Daoy (cell line): ENCODE measurements around the gene STARD8. TPM values are rescaled to one million over a fixed set of nuclear protein-coding genes. Genes with fewer than 3 reads are reported as not detected.
"Not testable (repeated sequence)": the region's sequence is repeated elsewhere in the genome, so short reads cannot be mapped to it uniquely, and the experiment has no call there.

Experiments used
- DNase-seq: peaks from one replicate; pipeline ENCODE4 v3.0.0-alpha.2; 2015; ENCODE audit warnings: low read depth
- total RNA-seq: library from RNA; depleted of rRNA; stranded (reverse); fragments of >200 nt; shearing (Covaris generic); gene quantifications from 2 replicates; pipeline ENCODE4 v1.2.3, GENCODE V29; 2014; rRNA removed

Gene STARD8, protein sequence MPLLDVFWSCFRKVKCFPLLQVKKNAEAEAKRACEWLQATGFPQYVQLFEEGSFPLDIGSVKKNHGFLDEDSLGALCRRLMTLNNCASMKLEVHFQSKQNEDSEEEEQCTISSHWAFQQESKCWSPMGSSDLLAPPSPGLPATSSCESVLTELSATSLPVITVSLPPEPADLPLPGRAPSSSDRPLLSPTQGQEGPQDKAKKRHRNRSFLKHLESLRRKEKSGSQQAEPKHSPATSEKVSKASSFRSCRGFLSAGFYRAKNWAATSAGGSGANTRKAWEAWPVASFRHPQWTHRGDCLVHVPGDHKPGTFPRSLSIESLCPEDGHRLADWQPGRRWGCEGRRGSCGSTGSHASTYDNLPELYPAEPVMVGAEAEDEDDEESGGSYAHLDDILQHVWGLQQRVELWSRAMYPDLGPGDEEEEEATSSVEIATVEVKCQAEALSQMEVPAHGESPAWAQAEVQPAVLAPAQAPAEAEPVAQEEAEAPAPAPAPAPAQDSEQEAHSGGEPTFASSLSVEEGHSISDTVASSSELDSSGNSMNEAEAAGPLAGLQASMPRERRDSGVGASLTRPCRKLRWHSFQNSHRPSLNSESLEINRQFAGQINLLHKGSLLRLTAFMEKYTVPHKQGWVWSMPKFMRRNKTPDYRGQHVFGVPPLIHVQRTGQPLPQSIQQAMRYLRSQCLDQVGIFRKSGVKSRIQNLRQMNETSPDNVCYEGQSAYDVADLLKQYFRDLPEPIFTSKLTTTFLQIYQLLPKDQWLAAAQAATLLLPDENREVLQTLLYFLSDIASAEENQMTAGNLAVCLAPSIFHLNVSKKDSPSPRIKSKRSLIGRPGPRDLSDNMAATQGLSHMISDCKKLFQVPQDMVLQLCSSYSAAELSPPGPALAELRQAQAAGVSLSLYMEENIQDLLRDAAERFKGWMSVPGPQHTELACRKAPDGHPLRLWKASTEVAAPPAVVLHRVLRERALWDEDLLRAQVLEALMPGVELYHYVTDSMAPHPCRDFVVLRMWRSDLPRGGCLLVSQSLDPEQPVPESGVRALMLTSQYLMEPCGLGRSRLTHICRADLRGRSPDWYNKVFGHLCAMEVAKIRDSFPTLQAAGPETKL
- 3.4 and 3.8 TPM in 2 replicates for total RNA-seq

DNA sequence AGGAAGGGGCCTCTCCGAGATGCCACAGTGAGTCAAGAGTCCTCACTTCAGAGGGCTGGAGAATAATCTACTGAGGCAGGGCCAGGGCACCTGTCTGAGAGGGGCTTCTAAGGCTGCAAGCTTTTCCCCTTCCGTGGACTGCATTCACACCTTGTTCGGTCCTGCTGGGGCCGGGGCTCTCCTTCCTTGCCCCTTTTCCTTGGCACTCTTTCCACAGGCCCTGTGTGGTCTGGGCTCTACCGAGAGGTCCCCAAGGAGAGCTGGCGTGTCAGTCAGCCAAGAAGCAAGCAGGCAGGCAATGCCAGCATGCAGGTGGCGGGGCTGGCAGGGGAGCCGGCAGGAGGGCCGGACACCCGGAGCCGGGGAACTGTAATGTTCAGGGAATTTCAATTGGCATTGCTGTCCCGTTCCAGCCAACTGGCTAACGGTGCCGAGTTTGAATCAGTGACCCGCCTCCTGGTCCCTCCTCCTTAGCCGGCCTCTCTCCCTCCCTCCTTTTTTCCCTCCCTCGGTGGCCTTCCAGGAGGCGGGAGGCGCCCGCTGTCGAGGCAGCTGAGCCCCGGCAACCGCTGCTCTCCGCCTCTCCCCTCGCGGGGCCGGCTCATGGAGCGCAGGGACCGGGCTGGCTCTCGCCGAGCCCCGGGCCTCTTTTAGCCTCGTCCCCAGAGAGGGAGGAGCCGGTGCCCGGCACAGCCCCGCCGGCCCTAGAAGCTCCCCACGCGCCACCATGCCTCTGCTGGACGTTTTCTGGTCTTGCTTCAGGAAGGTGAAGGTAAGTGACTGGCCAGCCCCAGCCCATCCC, at the start of gene STARD8:
Gene STARD8, plus strand, starts transcription at position 511 of the 802 bp plus-strand sequence. Its CDS starts 217 bp downstream, at position 728.
- peak; percentile 73 for DNase-seq

DNA sequence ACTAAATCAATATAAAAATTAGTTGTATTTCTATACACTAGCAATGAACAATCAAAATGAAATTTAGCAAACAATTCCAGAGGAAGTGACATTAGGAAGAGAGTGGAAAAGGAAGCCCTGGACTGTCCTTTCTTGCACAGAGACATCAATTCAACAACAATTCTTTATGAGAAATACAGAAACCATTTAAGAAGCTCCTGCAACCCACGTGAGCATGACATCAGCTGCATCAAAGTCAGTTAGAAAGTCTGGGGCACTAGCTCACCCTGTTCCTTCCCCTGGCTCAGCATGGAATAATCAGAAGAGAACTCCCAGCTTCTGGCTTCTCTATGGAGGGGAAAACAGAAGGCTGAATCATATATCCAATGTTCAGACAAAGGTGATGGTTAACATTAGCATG, 48.6 kb upstream of the STARD8 start:
- no peak for DNase-seq

DNA sequence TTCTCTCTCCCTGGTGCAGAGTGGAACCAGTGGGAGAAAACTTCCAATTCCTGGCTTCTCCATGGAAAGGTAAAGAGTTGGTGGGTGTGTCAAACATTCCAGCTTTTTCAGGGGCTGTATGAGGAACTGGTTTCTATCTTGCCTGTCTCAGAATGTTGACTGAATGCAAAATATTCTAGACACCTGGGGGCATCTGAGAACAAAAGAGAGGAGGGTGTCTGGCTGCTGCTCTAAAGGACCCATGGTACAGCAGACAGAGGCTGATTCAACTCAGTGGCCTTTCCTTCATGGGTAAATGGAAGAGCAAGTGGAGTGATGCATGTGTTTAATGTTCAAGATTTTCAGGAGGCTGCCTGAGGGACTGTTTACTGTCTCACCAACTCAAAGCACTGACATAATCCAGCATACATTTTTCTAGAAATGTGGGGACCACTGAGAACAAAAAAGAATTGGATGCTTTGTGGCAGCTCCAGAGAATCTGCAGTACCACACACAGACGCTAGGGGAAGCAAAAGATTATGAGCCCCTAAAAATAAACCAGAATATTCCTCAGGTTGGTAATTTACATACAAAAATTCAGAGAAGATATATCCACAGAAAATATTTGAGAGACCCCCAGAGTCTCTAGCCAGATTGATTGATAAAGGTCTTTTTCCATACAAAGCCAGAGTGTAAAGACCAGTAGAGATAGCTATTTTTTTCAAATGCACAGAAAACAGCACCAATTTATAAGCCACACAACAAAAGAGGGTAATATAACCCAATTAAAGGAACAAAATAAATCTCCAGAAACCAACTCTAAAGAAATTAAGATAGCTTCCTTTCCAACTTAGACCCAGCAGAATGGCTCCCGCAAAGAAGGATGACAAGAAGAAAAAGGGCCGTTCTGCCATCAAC, 48.0 kb upstream of the STARD8 start:
- no peak for DNase-seq

DNA sequence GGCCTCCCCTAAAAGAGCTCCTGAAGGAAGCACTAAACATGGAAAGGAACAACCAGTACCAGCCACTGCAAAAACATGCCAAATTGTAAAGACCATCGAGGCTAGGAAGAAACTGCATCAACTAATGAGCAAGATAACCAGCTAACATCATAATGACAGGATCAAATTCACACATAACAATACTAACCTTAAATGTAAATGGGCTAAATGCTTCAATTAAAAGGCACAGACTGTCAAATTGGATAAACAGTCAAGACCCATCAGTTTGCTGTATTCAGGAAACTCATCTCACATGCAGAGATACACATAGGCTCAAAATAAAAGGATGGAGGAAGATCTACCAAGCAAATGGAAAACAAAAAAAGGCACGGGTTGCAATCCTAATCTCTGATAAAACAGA, 43.2 kb upstream of the STARD8 start:
- DNase-seq: not testable (repeated sequence)

DNA sequence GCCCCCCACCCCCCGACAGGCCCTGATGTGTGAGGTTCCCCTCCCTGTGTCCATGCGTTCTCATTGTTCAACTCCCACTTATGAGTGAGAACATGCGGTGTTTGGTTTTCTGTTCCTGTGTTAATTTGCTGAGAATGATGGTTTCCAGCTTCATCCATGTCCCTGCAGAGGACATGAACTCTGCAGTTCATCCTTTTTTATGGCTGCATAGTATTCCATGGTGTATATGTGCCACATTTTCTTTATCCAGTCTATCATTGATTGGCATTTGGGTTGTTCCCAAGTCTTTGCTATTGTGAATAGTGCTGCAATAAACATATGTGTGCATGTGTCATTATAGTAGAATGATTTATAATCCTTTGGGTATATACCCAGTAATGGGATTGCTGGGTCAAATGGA, 32.7 kb upstream of the STARD8 start:
- not testable (repeated sequence) for DNase-seq

DNA sequence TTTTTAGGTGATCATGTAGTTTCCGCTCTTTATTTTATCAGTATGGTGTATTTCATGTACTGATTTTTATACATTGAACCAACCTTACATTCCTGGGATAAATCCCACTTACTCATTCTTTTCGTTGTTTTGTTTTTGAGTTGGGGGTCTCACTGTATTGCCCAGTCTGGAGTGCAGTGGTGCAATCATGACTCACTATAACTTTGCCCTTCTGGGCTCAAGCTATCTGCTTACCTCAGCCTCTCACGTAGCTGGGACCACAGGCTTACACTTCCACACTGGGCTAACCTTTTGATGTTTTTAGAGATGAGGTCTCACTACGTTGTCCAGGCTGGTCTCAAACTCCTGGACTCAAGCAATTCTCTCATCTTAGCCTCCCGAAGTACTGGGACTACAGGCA, 19.5 kb upstream of the STARD8 start:
- DNase-seq: no peak

DNA sequence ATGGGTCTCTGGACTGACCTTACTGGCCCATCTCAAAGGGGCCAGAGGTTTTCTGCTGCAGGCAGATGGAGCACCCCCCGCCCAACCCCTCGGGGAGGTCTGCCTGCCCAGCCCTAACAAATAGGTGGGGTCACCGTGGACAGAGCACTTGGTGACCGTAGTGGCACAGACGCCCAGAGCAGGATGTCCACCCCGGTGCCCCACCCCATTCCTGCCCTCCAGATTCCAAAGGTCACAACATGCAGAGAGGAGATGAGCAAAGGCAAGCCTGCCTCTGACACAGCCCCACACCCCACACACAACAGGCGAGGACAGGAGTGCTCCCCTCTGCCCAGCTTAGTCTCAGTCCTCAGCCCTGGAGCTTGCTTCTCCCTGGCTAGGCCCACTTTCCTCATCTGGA, 17.5 kb upstream of the STARD8 start:
- DNase-seq: not testable (repeated sequence)

DNA sequence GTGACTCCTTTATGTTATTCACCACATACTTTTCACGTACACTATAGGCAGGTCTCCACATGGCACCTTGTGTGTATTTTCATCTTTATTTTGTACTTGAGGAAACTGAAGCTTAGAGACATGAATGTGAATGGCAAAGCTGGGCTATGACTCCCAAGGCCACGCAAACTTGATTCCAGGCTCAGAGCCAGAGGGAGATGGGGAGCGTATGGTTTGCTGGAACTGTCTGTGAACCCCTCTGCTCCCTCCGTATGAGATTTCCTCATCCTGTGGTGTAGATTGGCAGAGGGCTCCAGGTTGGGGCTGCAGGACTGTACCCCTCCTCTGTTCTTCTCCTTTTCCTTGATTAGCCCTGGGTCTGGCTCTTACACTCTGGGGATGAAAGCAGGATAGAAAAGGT, 16.1 kb upstream of the STARD8 start:
- DNase-seq: no peak

DNA sequence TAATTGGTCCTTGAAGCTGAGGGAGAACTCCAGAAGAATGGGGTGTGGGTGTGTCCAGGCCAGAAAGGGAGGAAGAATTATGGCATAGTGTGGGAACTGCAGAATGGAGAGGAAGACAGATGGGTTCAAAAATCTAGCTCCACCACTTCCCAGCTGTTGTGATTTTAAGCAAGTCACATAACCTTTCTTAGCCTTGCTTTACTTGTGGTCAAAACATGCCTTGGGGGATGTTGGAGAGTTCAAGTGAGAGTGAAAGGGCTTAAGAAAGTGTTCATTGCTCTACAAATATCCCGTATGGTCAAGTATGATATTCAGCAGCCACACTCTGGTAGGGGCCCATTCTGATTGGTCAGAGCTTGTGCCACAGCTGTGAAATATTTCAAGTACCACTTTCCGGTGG, 15.0 kb upstream of the STARD8 start:
- no peak for DNase-seq

DNA sequence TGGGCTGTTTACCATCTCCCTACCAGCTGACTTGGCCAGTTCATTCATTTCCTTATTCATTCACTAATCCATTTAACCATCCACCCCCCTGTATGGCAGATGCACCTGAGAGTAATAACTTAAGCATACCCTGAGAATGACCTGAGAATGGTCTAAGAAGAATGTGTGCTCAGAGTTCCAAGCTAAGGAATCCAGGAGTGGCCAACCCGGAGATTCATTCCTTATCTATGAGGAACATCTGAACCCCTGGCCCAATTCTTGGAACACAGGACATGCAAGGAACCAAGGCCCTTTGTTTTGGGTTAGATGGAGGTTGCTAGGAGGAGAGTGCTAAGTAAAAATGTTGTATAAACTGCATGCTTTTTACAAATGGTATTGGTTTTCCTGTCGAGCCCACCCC, 13.5 kb upstream of the STARD8 start:
- DNase-seq: no peak

DNA sequence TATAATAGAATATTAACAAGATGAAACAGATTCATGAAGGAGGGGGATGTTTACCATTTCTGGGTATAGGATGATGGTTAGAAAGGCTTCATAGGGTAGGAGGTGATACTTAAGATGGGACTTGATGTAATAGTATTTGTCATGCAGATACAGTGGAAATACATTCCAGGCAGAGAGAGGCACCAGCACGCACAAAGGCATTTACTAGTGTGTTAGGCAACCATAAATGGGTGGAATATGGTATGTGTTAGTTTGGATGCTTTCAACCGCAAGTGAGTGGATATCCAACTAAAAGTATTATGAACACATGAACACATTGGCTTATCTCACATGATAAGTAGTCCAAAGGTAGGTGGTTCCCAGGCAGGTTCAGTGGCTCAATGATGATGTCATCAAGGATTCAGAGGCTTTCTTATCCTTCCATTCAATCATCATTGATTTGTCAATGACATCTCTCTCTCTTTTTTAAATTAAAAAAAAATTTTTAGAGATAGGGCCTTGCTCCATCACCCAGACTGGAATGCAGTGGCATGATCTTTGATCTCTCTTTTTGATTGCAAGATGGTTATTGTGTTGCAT, 12.7 kb upstream of the STARD8 start:
- DNase-seq: no peak

DNA sequence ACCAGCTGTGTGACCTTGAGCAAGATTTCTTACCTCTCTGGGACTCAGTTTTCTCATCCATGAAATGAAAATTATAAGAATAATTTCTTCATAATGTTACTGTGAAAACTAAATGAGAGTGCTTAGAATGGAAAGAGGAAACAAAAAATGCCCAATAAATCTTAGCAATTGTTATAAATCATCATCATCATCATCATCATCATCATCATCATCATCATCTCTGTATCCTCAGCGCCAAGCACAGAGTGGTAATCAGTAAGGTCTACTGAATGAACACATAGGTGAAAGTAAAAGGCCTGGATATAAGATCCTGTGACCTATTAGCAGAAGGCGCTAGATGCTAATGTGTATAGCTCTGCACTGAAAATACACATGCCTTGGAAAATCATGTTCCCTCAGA, 6.8 kb upstream of the STARD8 start:
- DNase-seq: no peak

DNA sequence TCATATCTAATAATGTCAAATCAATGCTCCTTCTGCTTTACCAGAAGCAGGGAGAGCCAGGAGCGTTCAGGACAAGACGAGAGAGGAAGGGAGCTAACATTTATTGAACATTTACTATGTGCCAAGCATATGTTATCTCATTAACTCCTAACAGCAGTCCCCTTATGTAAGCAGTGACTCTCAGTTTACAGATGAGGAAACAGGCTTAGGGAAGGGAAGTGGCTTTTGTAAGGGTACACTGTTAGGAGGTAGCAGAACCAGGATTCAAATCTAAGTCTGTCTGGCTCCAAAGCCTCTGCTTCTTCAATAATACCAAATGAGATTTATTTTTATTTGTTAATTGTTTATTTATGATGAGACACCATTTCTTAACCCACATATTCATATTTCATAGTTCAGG, 2.6 kb upstream of the STARD8 start:
- no peak for DNase-seq

DNA sequence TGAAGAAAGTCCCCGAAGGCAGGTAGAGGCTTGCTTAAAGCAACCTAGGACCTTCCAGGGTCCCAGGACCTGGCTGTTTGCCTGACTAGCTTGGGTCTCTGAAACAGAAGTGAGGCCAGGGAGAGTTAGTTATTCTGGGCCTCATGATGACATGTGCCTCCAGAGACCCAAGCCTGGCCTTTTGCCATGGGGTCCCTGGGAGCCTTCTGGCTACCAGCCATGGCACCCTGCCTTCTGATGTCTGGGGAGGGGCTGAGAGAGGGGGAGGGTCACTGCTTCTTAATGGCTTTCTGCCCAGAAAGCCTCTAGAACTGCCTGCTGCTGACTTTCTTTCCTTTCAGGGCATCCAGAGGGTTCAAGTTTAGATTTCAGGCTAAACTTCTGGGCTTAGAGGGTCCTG, 1.0 kb upstream of the STARD8 start:
- no peak for DNase-seq

DNA sequence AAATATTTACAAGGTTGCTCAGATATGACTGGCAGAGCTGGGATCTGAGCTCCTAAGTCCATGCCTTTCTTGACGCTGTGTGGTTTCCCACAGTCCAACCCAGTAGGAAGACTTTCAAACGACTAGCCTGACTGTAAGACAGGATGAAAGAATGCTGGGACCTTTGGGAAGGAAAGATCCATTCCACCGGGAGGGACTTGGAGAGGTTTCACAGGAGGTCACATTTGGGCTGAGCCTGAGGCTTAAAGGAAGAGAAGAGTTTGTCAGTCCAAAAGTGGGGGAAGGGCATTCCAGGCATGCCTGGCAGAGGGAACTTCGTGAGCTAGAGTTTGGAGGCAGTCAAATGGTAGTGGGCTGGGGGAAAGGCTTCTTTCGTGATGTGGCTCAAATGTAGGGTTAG, 1.5 kb downstream of the STARD8 start:
- DNase-seq: no peak

DNA sequence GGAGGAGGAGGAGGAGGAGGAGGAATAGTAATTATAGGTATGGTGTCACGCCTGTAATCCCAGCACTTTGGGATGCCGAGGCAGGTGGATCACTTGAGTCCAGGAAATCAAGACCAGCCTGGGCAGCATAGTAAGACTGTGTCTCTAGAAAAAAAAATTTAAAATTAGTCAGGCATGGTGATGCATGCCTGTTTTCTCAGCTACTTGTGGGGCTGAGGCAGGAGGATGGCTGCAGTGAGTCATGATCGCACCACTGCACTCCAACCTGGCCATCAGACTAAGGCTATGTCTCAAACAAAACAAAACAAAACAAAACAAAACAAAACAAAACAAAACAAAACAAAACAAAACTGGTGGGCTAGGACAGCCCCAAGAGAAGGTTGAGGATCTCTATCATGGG, 3.0 kb downstream of the STARD8 start:
- DNase-seq: peak; percentile 46

DNA sequence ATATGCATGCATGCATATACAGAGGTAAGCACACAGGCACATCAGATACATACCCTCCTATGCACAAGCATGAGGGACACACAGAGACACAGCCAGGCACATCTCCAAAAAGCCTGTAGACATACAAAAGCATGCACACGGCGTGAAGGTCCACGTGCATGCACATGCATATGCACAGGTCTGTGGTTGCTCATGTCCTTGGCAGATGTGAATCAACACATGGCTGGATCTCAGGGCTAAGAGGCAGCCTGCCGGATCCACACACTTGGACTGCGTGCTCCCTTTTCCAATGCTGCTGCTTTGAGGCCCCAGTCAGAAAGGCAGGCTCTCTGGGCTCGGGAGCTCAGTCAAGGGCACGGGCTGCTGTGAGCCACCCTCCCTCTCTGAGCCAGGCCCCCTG, 3.6 kb downstream of the STARD8 start:
- DNase-seq: no peak

DNA sequence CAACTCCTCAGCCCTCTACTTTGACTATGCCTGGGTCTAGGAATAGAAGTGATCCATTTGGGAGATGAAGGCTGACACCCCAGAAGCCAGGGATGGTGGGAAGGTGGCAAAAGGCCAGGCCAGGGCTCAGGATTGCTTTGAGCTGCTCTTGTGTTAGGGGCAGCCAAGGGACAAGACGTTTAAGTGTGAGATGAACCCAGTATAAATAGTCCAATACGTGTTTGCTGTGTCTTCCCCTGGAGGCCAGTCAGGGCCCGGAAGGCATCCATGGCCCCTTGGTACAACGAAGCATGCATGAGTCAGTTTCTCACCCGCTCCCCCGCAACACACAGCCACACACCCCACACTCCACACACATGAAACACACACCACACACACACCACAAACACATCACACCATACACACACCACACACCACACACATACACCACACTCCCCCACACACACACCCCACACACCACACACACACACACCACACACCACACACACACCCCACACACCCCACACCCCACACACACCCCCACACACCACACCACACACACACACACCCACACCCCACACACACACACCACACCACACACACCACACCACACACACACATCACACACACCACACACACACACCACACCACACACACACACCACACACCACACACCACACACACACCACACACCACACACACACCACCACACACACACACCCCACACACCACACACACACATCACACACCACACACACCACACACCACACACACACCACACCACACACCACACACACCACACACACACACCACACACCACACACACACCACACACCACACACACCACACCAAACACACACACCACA, 5.1 kb downstream of the STARD8 start:
- DNase-seq: peak; percentile 24

DNA sequence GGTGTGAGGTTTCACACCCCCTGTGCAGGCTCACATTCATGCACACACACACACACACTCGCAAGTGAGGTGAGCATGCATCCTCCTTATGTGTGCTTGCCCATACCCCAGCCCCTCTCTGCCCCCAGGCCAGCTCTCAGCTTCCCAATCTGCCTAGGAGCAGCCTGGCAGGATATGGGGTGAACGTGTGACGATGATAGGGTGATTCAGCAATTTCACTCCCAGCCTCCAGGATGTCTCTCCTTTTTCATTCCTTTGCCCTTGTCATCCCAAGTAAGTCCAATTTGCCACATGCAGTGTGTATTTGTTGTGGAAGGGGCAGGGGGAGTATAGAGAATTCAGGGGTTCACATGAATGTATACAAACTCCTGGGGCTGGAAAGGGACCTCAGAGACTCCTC, 7.2 kb downstream of the STARD8 start:
- no peak for DNase-seq
